ENCODE measurements around the gene RRP9. TPM values are rescaled to one million over a fixed set of nuclear protein-coding genes. Genes with fewer than 3 reads are reported as not detected.

RRP9 gene
- total and polyA plus RNA-seq, 2 donors (not counting 1 experiment from before 2014, with no cell fraction given): 10.6 to 19.7 TPM

GRCh38 chr3:51982352-51982837 lies 40.7 kb upstream of the RRP9 start:
- Histone ChIP-seq H3K79me2 (ENCODE audit: control insufficient read depth, insufficient read depth, low read length) (peaks cover 6% of the 10 kb centered on the region), H3K36me3 (ENCODE audit: control insufficient read depth, insufficient read depth, low read length) (peaks cover 1% of the 10 kb centered on the region)
- DNase-seq (ENCODE audit: low read depth in 2 of 2): no peak

GRCh38 chr3:51980253-51980652 lies 38.5 kb upstream of the RRP9 start:
- no peak for TF ChIP-seq EZH2 (IDR thresholded peaks at IDR 0.05; ENCODE audit: low read length, missing control alignments)
- TF ChIP-seq, protein P1, sequence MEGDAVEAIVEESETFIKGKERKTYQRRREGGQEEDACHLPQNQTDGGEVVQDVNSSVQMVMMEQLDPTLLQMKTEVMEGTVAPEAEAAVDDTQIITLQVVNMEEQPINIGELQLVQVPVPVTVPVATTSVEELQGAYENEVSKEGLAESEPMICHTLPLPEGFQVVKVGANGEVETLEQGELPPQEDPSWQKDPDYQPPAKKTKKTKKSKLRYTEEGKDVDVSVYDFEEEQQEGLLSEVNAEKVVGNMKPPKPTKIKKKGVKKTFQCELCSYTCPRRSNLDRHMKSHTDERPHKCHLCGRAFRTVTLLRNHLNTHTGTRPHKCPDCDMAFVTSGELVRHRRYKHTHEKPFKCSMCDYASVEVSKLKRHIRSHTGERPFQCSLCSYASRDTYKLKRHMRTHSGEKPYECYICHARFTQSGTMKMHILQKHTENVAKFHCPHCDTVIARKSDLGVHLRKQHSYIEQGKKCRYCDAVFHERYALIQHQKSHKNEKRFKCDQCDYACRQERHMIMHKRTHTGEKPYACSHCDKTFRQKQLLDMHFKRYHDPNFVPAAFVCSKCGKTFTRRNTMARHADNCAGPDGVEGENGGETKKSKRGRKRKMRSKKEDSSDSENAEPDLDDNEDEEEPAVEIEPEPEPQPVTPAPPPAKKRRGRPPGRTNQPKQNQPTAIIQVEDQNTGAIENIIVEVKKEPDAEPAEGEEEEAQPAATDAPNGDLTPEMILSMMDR (conservative IDR thresholded peaks at IDR 0.05 in 1 of 2, IDR thresholded peaks at IDR 0.05 in 1 of 2; ENCODE audit: low read depth in 1 of 2, low read length in 2 of 2): no peak
- H3K4me1 ChIP-seq (ENCODE audit: control insufficient read depth, extremely low read depth, insufficient read depth, low read length): peaks cover 10% of the 10 kb centered on the region
- H3K27me3 ChIP-seq (ENCODE audit: control insufficient read depth, insufficient read depth, low read length): no peaks in the 10 kb centered on the region
- H3K4me3 ChIP-seq (replicated peaks in 1 of 4; ENCODE audit: control extremely low read depth in 1 of 4, insufficient read depth in 1 of 4, low read depth in 3 of 4, low read length in 4 of 4): no peak overlapping the region
- H3K9ac ChIP-seq (ENCODE audit: insufficient read depth, low read length): no peak overlapping the region
- no peaks in the 10 kb centered on the region for H3K9me3 ChIP-seq (ENCODE audit: control insufficient read depth, insufficient read depth, low read depth, low read length)
- H3K79me2 ChIP-seq (ENCODE audit: control insufficient read depth, insufficient read depth, low read length): peaks cover 6% of the 10 kb centered on the region
- DNase-seq (ENCODE audit: low read depth in 2 of 2): no peak
- peaks cover 1% of the 10 kb centered on the region for H3K36me3 ChIP-seq (ENCODE audit: control insufficient read depth, insufficient read depth, low read length)
- no peaks in the 10 kb centered on the region for H4K20me1 ChIP-seq (ENCODE audit: control insufficient read depth, extremely low read depth, insufficient read depth, low read length)
- H3K27ac ChIP-seq (ENCODE audit: insufficient read depth, low read length): no peak overlapping the region
- no peak overlapping the region for H3K4me2 ChIP-seq (ENCODE audit: extremely low read depth, insufficient read depth, low read length)
- no peak overlapping the region for H2AFZ ChIP-seq (ENCODE audit: low read length)

More at GRCh38 chr3:51982352-51982837, 40.7 kb upstream of the RRP9 start:
- H3K27ac ChIP-seq (ENCODE audit: insufficient read depth, low read length): peak overlapping the region; percentile 93
- H3K27me3 ChIP-seq (ENCODE audit: control insufficient read depth, insufficient read depth, low read length): no peaks in the 10 kb centered on the region
- H3K4me1 ChIP-seq (ENCODE audit: control insufficient read depth, extremely low read depth, insufficient read depth, low read length): peaks cover 5% of the 10 kb centered on the region
- peak overlapping the region; percentile 39 for H2AFZ ChIP-seq (ENCODE audit: low read length)
- H3K9me3 ChIP-seq (ENCODE audit: control insufficient read depth, insufficient read depth, low read depth, low read length): no peaks in the 10 kb centered on the region
- no peak for TF ChIP-seq EZH2 (IDR thresholded peaks at IDR 0.05; ENCODE audit: low read length, missing control alignments)
- TF ChIP-seq, protein P1 (conservative IDR thresholded peaks at IDR 0.05 in 1 of 2, IDR thresholded peaks at IDR 0.05 in 1 of 2; ENCODE audit: low read depth in 1 of 2, low read length in 2 of 2): peak; percentile 43 to 52
- peak overlapping the region; percentile 73 for H3K9ac ChIP-seq (ENCODE audit: insufficient read depth, low read length)
- peak overlapping the region; percentile 92 for H3K4me2 ChIP-seq (ENCODE audit: extremely low read depth, insufficient read depth, low read length)
- no peaks in the 10 kb centered on the region for H4K20me1 ChIP-seq (ENCODE audit: control insufficient read depth, extremely low read depth, insufficient read depth, low read length)
- peak overlapping the region; percentile 55 to 75 (median 66) for H3K4me3 ChIP-seq (replicated peaks in 1 of 4; ENCODE audit: control extremely low read depth in 1 of 4, insufficient read depth in 1 of 4, low read depth in 3 of 4, low read length in 4 of 4)

DNA sequence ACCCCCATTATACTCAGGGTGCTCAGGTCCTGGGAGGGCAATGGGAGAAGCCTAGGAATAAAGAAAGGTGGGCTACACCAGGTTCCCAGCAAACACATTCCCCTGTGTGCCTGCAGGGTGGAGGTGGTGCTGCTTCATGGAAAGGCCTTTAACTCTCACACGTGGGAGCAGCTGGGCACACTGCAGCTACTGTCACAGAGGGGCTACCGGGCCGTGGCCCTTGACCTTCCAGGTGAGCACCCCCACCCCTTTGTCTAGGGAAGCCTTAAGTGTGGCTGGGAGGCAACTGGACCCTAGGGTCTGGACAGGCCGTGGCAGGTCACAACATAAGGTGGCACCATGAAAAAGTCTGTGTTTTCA lies 36.4 kb upstream of the RRP9 start:
- H4K20me1 ChIP-seq (ENCODE audit: control insufficient read depth, extremely low read depth, insufficient read depth, low read length): no peaks in the 10 kb centered on the region
- H3K4me1 ChIP-seq (ENCODE audit: control insufficient read depth, extremely low read depth, insufficient read depth, low read length): peaks cover 13% of the 10 kb centered on the region
- no peak overlapping the region for H3K4me3 ChIP-seq (replicated peaks in 1 of 4; ENCODE audit: control extremely low read depth in 1 of 4, insufficient read depth in 1 of 4, low read depth in 3 of 4, low read length in 4 of 4)
- H2AFZ ChIP-seq (ENCODE audit: low read length): no peak overlapping the region
- H3K9me3 ChIP-seq (ENCODE audit: control insufficient read depth, insufficient read depth, low read depth, low read length): no peaks in the 10 kb centered on the region
- no peak overlapping the region for H3K9ac ChIP-seq (ENCODE audit: insufficient read depth, low read length)
- H3K36me3 ChIP-seq (ENCODE audit: control insufficient read depth, insufficient read depth, low read length): peaks cover 1% of the 10 kb centered on the region
- H3K27me3 ChIP-seq (ENCODE audit: control insufficient read depth, insufficient read depth, low read length): no peaks in the 10 kb centered on the region
- H3K27ac ChIP-seq (ENCODE audit: insufficient read depth, low read length): no peak overlapping the region
- H3K4me2 ChIP-seq (ENCODE audit: extremely low read depth, insufficient read depth, low read length): no peak overlapping the region
- TF ChIP-seq EZH2 (IDR thresholded peaks at IDR 0.05; ENCODE audit: low read length, missing control alignments): no peak
- TF ChIP-seq, protein P1 (conservative IDR thresholded peaks at IDR 0.05 in 1 of 2, IDR thresholded peaks at IDR 0.05 in 1 of 2; ENCODE audit: low read depth in 1 of 2, low read length in 2 of 2): no peak
- peaks cover 6% of the 10 kb centered on the region for H3K79me2 ChIP-seq (ENCODE audit: control insufficient read depth, insufficient read depth, low read length)
- DNase-seq (ENCODE audit: low read depth in 2 of 2): no peak

All from fibroblast of lung (primary cell).